Measurements from ENCODE around the gene ADAM23. TPM values are rescaled to one million over a fixed set of nuclear protein-coding genes. Genes with fewer than 3 reads are reported as not detected.

The ADAM23 gene
- 5.5 to 9.9 TPM (median 9.5 TPM) in 5 replicates for total RNA-seq (2022; extraction: Qiagen RNA extraction; ENCODE audit: low read depth)

GRCh38 chr2:206442833-206443734 is at the start of gene ADAM23:
ADAM23 (plus strand) TSS chr2:206443532; CDS start chr2:206443867, 335 bp downstream.

GRCh38 chr2:206642075-206643025 is 199.0 kb downstream of the ADAM23 start, which contains the start of gene FAM237A:
FAM237A (plus strand) TSS chr2:206642487; CDS start chr2:206644237, 1,750 bp downstream.

Other genes starting within 250 kb of the ADAM23 start
- gene ZDBF2, start 168.9 kb upstream of the ADAM23 start, total RNA-seq (2022; extraction: Qiagen RNA extraction; ENCODE audit: low read depth) = 0.64 to 2.0 TPM (median 1.2 TPM) in 5 replicates
- gene FAM237A, start 199.0 kb downstream of the ADAM23 start, total RNA-seq (2022; extraction: Qiagen RNA extraction; ENCODE audit: low read depth) = not detected in 5 replicates

All from A549 treated with GW870086 at 1 μM for 4 hours (cell line).